Esophagus mucosa (tissue), 1 donor: ENCODE data around the gene ARMC7. TPM values are rescaled to one million over a fixed set of nuclear protein-coding genes. Genes with fewer than 3 reads are reported as not detected.

ENCODE experiments used
- ATAC-seq: fragments of 200-7000 bp; cut with Tn5 transposase; one replicate; pipeline ENCODE4 v1.9.1; 2020
- total RNA-seq: library from RNA; stranded (reverse); gene quantifications from one replicate; pipeline ENCODE4 v1.2.4, GENCODE V29; 2023
- donor health status: DM: yes; HTN: yes; CAD: no.

The ARMC7 gene
- total RNA-seq, 1 donor from 2014 or later = 6.3 TPM

- no peak for ATAC-seq
Measured at GRCh38 chr17:75078284-75079022, 31.3 kb upstream of the ARMC7 start.

- no peak for ATAC-seq
Measured at GRCh38 chr17:75079023-75079373, 30.8 kb upstream of the ARMC7 start.

DNA sequence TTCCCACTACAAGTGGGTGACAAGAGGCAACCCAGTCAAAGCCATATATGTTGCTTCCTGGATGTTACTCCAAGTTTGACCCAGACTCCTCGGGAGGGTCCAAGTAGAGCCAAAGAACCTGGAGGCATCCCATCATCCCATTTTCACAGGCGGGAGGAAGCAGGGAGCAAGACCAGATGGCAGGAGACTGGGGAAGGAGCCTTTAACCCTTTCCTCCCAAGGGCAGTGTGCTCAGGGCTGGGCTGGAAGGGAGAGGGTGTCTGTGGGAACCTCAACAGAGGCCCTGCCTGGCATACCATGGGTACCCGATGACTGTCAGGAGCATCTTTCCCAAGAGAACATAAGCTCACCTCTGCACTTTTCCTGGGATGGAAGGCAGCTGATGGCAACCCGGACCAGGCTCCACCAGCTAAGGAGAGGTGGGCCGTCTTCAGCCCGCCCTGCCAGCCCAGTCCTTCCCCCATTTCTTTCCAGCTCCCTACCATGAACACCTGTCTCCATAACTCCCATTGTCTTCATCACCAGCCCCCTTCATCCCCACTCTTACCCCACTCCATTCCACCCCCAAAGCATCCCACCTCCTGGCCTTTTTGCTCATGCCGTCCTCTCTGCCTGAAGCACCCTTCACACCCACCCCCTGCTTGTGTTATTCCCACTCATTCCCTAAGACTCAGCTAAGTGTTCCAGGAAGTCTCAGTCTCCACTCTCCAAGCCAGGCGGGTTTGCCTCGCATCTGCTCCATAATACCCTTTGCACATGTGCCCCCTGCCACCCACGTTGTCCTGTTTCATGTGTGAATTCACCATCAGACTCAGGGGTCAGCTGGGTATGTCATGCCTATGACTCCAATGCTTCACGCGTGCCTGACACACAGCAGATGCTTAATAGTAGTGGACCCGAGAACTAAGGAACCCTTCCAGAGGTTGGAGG, 27.9 kb upstream of the ARMC7 start:
- ATAC-seq = no peak

DNA sequence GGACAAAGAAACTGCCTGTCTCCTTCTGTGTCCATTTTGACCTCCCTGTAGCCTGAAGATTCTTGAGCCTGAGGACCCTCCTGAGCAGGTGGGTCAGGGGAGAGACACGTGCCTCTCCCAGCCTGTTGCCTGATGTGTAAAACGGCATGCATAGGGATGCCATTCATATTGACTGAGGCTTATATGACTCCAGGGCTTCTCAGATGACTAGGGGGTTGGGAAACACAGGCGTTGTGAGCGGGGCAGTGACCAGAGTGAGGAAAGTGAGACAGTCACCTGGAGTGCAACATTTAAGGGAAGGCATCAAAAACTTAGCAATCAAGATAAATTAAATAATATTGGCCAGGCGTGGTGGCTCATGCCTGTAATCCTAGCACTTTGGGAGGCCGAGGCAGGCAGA, 27.1 kb upstream of the ARMC7 start:
- no peak for ATAC-seq

DNA sequence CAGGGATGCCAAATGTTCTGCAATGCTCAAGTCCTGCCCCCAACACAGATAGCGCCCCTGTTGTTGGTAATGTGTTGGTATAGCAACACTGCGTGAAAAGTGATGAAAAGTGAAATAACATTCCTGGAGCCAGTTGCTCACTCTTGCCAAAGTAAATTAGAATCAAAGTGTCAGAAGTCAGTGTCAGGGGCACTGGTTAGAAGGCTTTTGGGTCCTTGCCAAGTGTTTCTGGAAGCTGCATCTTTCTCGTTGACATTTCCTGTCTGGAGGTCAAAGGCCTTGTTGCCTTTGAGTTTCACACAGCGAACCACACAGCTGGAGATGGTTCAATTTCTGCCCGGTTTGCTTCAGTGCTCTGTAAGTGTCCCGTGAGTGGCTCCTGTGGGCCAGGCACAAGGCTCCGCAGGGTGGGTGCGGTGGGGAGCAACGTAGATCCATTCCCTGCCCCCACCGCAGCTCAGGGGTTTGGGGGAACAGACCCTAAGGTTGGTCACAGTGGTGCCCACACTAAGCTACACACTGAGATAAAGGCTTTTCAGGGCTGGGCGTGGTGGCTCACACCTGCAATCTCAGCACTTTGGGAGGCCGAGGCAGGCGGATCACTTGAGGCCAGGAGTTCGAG, 25.6 kb upstream of the ARMC7 start:
- ATAC-seq = no peak

DNA sequence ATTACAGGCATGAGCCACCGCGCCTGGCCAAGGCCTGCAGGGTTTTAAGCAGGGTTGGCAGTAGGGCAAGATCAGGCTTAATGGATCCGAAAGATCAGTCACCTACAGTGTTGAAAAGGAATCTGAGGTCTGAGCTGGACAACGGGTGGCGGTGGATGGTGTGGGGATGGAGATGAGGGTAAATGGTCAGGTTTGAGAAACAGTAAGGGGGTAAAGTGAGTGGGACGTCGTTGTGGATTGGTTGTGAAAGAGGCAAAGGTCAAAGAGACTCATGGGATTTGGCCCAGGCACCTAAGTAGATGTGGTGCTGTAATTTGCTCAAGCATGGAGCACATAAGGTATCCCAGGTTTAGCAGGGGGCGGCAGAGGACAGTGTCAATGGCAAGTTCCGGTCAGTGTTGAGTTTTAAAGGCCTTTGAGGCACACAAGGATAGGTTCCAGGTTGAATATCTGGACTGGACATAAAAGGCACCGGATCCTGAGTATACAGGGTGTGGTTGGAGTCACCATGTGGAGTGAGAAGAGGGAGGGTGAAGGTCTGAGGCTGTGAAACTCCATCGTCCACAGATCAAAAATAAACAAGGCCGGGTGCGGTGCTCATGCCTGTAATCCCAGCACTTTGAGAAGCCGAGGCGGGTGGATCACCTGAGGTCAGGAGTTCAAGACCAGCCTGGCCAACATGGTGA, 23.1 kb upstream of the ARMC7 start:
- no peak for ATAC-seq

- no peak for ATAC-seq
Measured at GRCh38 chr17:75087182-75087557, 22.6 kb upstream of the ARMC7 start.

- ATAC-seq = peak; percentile 79
Measured at GRCh38 chr17:75087558-75088453, 22.0 kb upstream of the ARMC7 start, which contains the start of gene SLC16A5. TSS of gene SLC16A5 (plus strand) at chr17:75087954. CDS start at chr17:75093637, 5,683 bp downstream.

DNA sequence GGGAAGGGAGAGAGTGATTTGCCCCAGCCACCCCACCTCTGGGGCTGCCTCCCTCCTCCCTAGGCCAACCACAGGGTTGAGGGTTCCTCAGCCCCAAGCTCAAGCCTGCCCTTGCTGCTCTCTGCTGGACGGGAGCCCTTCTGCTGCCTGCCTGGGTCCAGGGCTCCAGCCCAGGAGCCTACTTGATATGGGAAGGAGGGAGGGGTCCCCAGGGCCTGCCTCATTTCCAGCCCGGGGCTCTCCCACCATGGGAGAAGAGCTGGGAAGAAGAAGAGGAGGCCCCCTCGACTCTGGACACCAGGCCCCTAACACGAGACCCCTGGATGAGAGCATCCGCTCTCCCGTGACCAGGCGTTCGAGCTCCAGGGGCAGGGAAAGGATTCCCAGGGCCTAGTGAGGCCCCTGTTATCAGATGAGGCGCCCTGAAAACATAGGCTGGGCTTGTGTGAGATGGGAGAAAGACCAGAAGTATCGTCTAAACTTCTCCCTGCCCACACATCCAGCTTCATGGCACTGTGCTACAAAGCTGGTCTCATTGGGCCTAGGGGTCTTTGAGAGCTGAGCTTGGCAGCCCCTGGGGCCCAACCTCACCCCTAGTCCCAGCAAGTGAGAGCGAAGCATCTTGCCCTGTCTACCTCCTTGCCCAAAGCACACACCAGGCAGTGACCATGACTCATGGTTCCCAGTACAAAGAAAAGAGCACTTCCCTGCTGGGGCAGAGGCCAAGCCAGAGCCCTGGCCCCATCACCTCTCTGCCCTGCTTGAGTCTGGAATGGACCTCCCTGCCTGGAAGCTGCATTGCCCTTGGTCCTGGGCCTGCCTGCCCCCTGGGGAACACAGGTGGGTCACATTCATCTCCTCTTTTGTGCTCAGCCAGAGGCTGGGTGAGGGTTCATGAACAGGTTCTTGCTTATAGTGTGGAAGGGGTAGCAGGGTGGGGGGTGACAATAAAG, 21.0 kb upstream of the ARMC7 start:
- ATAC-seq = peak; percentile 53

GRCh38 chr17:75090871-75091854, 18.6 kb upstream of the ARMC7 start:
- no peak for ATAC-seq

DNA sequence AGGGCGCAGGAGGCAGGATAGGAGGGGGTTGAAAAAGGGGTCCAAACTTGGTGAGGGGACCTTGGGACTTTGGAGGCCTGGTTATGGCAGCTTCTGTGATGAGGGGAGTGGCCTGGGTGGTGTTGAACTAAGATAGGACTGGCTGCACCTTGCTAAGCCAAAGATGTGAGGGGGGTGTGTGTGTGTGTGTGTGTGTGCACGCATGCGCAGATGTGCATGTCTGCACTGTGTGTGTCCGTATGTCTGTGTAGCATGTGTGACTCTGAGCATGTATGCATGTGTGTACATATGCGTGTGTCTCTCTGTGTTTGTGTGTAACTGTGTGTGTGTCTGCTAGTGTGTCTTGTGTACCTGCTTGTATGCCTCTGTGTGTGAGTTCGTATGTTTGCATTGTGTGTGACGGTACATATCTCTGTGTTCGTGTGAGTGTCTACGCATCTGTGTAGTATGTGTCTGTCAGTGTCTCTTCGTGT, 17.9 kb upstream of the ARMC7 start:
- no peak for ATAC-seq

DNA sequence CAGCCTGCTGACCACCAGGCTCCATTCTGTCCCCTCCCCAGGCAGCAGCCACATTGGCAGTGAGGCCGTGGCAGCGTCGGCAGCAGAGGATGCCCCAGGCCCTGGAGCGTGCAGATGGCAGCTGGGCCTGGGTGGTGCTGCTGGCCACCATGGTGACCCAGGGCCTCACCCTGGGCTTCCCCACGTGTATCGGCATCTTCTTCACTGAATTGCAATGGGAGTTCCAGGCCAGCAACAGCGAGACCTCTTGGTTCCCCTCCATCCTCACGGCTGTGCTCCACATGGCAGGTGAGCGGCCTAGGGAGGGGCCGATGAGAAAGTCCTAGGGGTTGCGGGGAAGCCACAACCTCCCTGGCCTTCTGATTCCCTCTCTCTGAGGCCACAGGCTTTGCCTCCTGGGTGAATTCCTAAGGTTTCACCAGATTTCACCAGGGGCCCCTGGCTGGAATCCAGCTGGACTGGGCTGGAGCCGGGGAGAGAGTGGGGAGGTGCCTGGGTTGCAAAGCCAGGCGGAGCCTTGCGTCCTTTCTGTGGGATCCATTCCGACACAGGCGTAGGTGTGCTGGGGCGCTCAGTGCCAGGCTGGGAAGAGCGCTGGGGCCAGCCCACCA, 16.1 kb upstream of the ARMC7 start:
- ATAC-seq = no peak

DNA sequence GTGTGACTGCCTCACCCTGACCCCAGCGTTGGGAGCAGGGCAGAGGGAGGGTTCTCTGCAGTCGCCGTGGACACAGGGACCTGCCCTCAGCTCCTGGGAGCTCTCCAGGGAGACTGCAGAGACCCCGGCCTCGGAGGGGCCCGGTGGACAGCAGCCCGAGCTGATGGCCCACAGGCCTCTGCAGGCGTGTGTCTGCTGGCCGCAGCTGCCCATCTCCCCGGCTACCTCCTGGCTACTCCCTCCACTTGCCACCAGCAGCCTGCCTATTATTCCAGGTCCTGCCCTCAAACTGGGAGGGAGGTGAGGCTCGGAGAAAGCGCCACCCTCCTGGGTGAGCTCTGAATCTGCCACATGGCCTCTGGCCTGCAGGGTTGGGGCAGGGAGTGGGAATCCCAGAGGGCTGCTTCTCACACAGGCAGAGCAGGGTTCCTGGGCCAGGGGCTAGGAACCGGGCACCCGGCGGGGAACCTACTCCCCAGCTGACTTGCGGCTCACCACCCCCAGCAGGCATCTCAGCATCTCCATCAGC, 14.8 kb upstream of the ARMC7 start:
- no peak for ATAC-seq

DNA sequence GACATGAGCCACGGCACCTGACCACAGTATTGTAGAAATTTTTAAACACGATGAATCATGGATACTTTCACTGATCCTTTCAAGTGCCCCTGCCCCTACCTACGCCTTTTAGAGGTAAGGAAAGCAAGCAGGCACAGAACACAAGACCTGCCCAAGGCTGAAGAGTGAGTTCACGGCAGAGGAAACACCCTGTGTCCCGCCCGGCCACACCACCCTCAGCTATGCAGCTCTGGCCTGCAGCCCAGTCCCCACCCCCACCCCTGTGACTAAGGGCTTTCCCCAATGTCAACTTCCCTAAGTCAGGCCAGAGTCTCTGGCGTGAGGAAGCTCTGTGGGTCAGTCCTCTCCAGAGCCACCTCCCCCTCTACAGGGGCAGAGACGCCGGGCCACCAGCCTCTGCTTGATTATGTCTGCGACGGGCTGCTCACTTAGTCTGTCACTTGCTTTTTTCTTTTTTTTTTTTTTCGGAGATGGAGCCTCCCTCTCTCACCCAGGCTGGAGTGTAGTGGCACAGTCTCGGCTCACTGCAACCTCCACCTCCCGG, 13.6 kb upstream of the ARMC7 start:
- ATAC-seq = peak; percentile 92

DNA sequence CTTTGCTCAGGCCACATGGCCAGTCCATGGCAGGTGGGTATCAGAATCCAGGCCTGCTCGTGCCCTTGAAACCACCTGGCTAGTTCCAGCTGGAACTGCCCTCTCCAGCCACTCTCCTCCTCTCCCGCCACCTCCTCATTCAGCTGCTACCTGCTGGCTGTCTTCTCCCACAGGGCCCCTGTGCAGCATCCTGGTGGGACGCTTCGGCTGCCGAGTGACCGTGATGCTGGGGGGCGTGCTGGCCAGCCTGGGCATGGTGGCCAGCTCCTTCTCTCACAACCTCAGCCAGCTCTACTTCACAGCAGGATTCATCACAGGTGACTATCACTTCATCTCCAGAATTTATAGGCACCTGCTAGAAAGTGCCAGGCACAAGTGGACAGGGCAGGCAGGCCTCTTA, 11.9 kb upstream of the ARMC7 start:
- no peak for ATAC-seq

- ATAC-seq = no peak
Measured at GRCh38 chr17:75098861-75099260, 10.9 kb upstream of the ARMC7 start.

- no peak for ATAC-seq
Measured at GRCh38 chr17:75099881-75100595, 9.7 kb upstream of the ARMC7 start.
